ENCODE measurements around the gene EDAR. TPM values are rescaled to one million over a fixed set of nuclear protein-coding genes. Genes with fewer than 3 reads are reported as not detected.

Gene EDAR
- total RNA-seq, 2 donors from 2014 or later: 0.69 to 1.1 TPM

DNA sequence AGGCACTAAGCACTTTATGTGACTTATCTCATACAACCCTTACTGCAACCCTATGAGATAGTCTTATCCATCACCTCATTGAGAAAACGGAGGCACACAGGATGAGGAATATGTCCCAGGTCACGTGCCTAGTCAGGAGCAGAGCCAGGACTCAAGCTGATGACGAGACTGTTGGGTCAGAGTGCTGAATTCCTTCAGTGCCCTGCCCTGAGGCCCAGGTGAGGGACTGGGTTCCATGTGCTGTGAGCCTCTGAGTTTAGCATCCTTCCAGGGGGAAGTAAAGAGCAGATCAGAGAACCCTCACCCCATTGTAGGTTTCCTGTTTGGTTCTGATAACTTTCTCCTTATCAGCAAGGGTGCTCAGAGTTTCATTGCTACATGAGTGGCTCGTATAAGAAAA, 11.7 kb upstream of the EDAR start:
- Histone ChIP-seq H3K9ac (ENCODE audit: low read depth in 2 of 2, low read length in 2 of 2) (no peak overlapping the region), H3K4me3 (no peak overlapping the region), H3K27ac (no peak overlapping the region), H3K4me1 (no peaks in the 10 kb centered on the region), H3K9me3 (no peaks in the 10 kb centered on the region), H3K27me3 (no peaks in the 10 kb centered on the region), H3K36me3 (no peaks in the 10 kb centered on the region)
- DNase-seq: no peak
- TF ChIP-seq, protein P1, sequence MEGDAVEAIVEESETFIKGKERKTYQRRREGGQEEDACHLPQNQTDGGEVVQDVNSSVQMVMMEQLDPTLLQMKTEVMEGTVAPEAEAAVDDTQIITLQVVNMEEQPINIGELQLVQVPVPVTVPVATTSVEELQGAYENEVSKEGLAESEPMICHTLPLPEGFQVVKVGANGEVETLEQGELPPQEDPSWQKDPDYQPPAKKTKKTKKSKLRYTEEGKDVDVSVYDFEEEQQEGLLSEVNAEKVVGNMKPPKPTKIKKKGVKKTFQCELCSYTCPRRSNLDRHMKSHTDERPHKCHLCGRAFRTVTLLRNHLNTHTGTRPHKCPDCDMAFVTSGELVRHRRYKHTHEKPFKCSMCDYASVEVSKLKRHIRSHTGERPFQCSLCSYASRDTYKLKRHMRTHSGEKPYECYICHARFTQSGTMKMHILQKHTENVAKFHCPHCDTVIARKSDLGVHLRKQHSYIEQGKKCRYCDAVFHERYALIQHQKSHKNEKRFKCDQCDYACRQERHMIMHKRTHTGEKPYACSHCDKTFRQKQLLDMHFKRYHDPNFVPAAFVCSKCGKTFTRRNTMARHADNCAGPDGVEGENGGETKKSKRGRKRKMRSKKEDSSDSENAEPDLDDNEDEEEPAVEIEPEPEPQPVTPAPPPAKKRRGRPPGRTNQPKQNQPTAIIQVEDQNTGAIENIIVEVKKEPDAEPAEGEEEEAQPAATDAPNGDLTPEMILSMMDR (IDR thresholded peaks at IDR 0.05): no peak
- intact Hi-C loops (cut with DNase I): no loop called here

DNA sequence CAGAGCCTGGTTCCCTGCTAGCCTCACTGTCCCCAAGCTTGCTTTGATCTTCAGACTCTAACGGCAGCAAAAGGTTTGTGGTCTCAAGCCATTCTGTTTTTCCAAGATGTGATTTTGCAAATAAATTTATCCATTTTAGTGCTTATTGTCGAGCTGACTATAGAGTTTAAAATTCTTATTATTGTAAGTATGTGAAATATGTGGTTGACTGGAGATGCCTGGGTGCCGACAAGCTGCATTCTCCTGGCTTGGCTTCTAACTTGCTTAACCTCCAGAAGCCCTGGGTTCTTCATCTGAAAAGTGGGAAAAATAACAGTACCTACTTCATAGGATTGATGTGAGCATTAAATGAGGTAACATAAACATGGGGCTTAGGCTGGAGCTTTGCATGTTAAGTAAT, 9.9 kb upstream of the EDAR start:
- intact Hi-C loops (cut with DNase I): loop anchor here (10.0 kb wide), 1 partner anchor 144 kb away; no protein-coding TSS in a partner anchor

DNA sequence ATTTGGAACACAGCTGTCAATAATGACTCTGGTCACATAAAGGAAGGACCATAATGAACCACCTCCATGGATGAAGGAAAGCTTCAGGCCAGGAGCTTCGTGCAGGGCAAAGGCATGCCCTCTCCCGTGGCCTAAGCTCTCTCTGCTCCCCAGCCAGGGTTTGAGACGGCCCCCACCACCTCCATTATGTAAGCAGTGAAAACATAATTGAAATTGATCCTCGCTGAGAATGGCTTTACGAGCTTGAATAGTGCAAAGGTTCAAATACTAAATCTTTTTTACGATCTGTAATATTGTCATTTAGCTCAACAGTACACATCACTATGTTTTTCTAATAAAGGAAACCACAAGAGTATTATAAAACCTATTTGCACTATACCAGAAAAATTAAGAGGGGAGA, 5.2 kb upstream of the EDAR start:
- Histone ChIP-seq H3K9ac (ENCODE audit: low read depth in 2 of 2, low read length in 2 of 2) (no peak overlapping the region), H3K27me3 (no peaks in the 10 kb centered on the region), H3K36me3 (no peaks in the 10 kb centered on the region), H3K4me1 (no peaks in the 10 kb centered on the region), H3K27ac (no peak overlapping the region), H3K4me3 (no peak overlapping the region), H3K9me3 (no peaks in the 10 kb centered on the region)
- intact Hi-C loops (cut with DNase I): loop anchor here (10.0 kb wide), 1 partner anchor 139 kb away; no protein-coding TSS in a partner anchor
- TF ChIP-seq, protein P1 (IDR thresholded peaks at IDR 0.05): no peak
- DNase-seq: no peak

More for the DNA sequence above, 9.9 kb upstream of the EDAR start:
- H3K9ac ChIP-seq (ENCODE audit: low read depth in 2 of 2, low read length in 2 of 2): no peak overlapping the region
- H3K4me1 ChIP-seq: no peaks in the 10 kb centered on the region
- no peak overlapping the region for H3K27ac ChIP-seq
- no peaks in the 10 kb centered on the region for H3K27me3 ChIP-seq
- no peaks in the 10 kb centered on the region for H3K9me3 ChIP-seq
- H3K4me3 ChIP-seq: no peak overlapping the region
- TF ChIP-seq, protein P1 (IDR thresholded peaks at IDR 0.05): no peak
- no peak for DNase-seq
- no peaks in the 10 kb centered on the region for H3K36me3 ChIP-seq

DNA sequence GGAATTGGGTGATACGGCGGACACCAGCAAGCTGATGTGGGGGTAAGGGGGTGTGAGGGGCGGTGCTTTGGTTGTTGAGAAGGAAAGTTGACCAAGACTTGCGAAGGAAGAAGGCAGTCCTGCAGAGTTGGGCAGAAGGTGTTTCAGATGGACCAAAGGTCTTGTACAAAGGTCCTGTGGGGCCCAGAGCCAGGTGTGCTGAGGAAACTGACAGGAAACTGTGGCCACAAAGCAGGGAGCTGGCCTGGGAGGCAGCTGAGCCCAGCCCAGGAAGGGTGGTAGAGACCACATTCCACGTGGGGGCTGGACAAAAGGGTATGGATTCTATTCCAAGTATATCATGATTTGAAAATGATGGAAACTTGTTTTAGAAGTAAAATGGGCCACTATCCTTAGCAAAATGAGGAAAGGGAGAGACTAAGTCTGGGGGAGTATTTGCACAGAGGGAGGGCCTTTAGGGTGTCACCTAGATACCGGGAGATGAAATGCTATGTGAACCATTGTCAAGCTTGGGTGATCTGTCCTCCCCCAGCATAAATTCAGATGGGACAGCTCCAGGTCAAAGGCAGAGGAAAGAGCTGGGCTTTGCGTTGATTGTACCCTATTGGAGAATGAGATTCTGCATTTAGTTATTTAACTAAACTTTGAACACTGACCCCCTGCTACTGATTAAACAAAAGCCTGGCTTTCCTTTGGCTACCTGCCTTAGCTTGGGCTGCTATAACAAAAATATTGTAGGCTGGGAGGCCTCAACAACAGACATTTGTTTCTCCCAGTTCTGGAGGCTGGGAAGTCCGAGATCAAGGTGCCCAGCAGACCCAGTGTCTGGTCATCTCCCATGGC, 4.3 kb upstream of the EDAR start:
- DNase-seq: no peak
- intact Hi-C loops (cut with DNase I): loop anchor here (10.0 kb wide), 1 partner anchor 139 kb away; no protein-coding TSS in a partner anchor

DNA sequence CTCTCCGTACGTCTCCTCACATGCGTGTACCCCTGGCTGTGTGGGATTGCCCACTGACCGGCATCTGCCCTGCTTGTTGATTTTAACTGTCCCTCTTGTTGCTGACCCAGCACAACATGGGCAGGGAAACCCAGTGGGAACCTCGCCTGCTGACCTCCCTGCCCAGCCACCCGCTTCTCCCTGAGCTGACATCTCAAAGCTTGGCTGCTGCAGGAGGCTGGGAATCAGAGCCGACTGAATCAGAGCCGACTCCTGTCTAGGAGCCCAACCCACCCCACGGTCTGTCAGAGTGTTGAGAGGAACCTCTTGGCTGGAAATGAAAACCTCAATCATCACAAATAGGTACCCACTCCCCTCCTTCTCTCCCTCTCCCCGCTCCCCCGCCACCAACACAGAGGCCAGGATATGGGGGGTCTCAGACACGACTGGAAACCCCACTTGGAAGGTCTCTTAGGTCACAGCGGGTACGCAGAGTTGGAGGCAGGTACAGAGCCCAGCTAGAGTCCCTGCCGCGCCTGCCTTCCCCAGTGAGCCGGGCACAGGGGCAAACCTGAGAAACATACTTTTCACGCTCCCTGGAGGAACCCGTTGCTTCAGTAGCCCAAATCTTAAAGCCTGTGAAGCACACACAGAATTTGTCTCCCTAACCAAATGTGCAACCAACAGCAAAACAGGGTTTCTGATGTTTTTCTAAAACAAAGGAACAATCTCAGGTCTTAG, 784 bp downstream of the EDAR start:
- peak overlapping the region in 1 of 2 donors; percentile 48 for H3K9ac ChIP-seq (ENCODE audit: low read depth in 2 of 2, low read length in 2 of 2)
- no peaks in the 10 kb centered on the region for H3K27me3 ChIP-seq
- H3K9me3 ChIP-seq: no peaks in the 10 kb centered on the region
- TF ChIP-seq, protein P1 (IDR thresholded peaks at IDR 0.05): no peak
- no peak for DNase-seq
- intact Hi-C loops (cut with DNase I): loop anchor here (5.0 kb wide), 1 partner anchor 61 kb away; no protein-coding TSS in a partner anchor
- H3K4me3 ChIP-seq: peak overlapping the region; percentile 11
- no peaks in the 10 kb centered on the region for H3K4me1 ChIP-seq
- no peaks in the 10 kb centered on the region for H3K36me3 ChIP-seq
- no peak overlapping the region for H3K27ac ChIP-seq

More for the DNA sequence above, 4.3 kb upstream of the EDAR start:
- H3K9me3 ChIP-seq: no peaks in the 10 kb centered on the region
- TF ChIP-seq, protein P1 (IDR thresholded peaks at IDR 0.05): no peak
- H3K27me3 ChIP-seq: no peaks in the 10 kb centered on the region
- H3K36me3 ChIP-seq: no peaks in the 10 kb centered on the region
- no peak overlapping the region for H3K4me3 ChIP-seq
- no peak overlapping the region for H3K27ac ChIP-seq
- H3K4me1 ChIP-seq: no peaks in the 10 kb centered on the region
- no peak overlapping the region for H3K9ac ChIP-seq (ENCODE audit: low read depth in 2 of 2, low read length in 2 of 2)
